Spinal cord (tissue), 10 donors: ENCODE measurements around the gene GPHN. TPM values are rescaled to one million over a fixed set of nuclear protein-coding genes. Genes with fewer than 3 reads are reported as not detected.

Source experiments
- DNase-seq, 6 donors: peaks; one replicate each; pipeline versions ENCODE4 v3.0.0 to v3.0.0-alpha.2; 2013 to 2015; ENCODE audit warnings: low spot score in 6 of 6, low read depth in 4 of 6
- H3K27ac ChIP-seq: one replicate; pipeline ENCODE4 v1.5.1; 2013; ENCODE audit warnings: low read depth, low read length, control low read depth
- H3K27me3 ChIP-seq: one replicate; pipeline ENCODE4 v1.6.1; 2013; ENCODE audit warnings: low read length; ENCODE audit not compliant: control insufficient read depth, insufficient read depth
- H3K36me3 ChIP-seq: one replicate; pipeline ENCODE4 v1.6.1; 2013; ENCODE audit warnings: low read length; ENCODE audit not compliant: control insufficient read depth, insufficient read depth
- H3K4me1 ChIP-seq: one replicate; pipeline ENCODE4 v1.6.1; 2013; ENCODE audit warnings: low read length; ENCODE audit not compliant: control insufficient read depth, insufficient read depth
- H3K4me3 ChIP-seq: one replicate; pipeline ENCODE4 v1.5.1; 2013; ENCODE audit warnings: low read depth, low read length, control low read depth
- H3K9me3 ChIP-seq: one replicate; pipeline ENCODE4 v1.6.1; 2013; ENCODE audit warnings: low read length; ENCODE audit not compliant: control insufficient read depth, insufficient read depth
- whole genome bisulfite sequencing: methylation state at CpG from one replicate; pipeline ENCODE4 v1.1.5; 2013; ENCODE audit warnings: missing lambda C conversion rate; ENCODE audit not compliant: insufficient coverage; 5-methylcytosine and 5-hydroxymethylcytosine counted together
- polyA plus RNA-seq, 2 donors: library from polyadenylated mRNA; unstranded; fragments of 120-200 nt; gene quantifications; one replicate each; pipeline ENCODE4 v1.2.1, GENCODE V29; 2013; ENCODE audit not compliant: insufficient read length in 2 of 2
- total RNA-seq, 2 donors: library from RNA; depleted of rRNA in 1 of 2; stranded (reverse); fragments of 120-200 nt in 1 of 2; fragments of >200 nt in 1 of 2; gene quantifications; one replicate each; pipeline versions ENCODE4 v1.2.3 to v1.2.4, GENCODE V29; 2013 to 2014
- donor health status: healthy.

GPHN gene
- total and polyA plus RNA-seq, 4 donors: 38.5 to 115 (median 103) TPM

GRCh38 chr14:66916421-66916820 is 408.5 kb downstream of the GPHN start:
- no peaks in the 10 kb centered on the region for H3K36me3 ChIP-seq
- DNase-seq: no peak
- no peaks in the 10 kb centered on the region for H3K27me3 ChIP-seq
- WGBS: no CpG with 5 or more reads among the region's 1 CpG
- H3K27ac ChIP-seq: no peak overlapping the region
- H3K4me1 ChIP-seq: no peaks in the 10 kb centered on the region
- H3K4me3 ChIP-seq: no peak overlapping the region
- H3K9me3 ChIP-seq: no peaks in the 10 kb centered on the region

GRCh38 chr14:66918527-66918926 is 410.6 kb downstream of the GPHN start:
- Histone ChIP-seq H3K36me3 (no peaks in the 10 kb centered on the region), H3K27me3 (no peaks in the 10 kb centered on the region), H3K4me1 (no peaks in the 10 kb centered on the region), H3K27ac (no peak overlapping the region), H3K4me3 (no peak overlapping the region), H3K9me3 (no peaks in the 10 kb centered on the region)
- no peak for DNase-seq
- 100% methylated on average over 1 of the region's 5 CpGs for WGBS

DNA sequence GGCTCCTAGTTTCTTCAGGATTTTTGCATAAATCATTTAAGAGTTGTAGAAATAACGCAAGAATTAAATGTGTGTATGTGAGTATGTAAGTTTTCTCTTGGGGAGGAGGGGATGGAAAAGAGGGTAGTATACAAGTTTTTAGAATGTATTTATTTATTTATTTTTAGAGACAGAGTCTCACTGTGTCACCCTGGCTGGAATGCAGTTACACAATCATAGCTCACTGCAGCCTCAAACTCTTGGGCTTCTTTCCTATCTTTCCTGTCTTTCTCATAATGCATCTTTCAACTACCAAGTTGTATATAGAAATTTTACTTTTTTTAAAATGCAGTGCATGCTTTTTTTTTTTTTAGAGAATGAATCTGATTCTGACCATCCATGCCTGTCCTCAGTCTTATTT is 412.2 kb downstream of the GPHN start:
- no peaks in the 10 kb centered on the region for H3K4me1 ChIP-seq
- no peak overlapping the region for H3K4me3 ChIP-seq
- no peaks in the 10 kb centered on the region for H3K36me3 ChIP-seq
- no peak overlapping the region for H3K27ac ChIP-seq
- H3K27me3 ChIP-seq: no peaks in the 10 kb centered on the region
- WGBS: 100% methylated on average over 1 of the region's 1 CpG
- H3K9me3 ChIP-seq: no peaks in the 10 kb centered on the region
- no peak for DNase-seq

GRCh38 chr14:66923251-66923650 is 415.3 kb downstream of the GPHN start:
- H3K4me1 ChIP-seq: no peaks in the 10 kb centered on the region
- no peaks in the 10 kb centered on the region for H3K36me3 ChIP-seq
- H3K27ac ChIP-seq: no peak overlapping the region
- H3K27me3 ChIP-seq: no peaks in the 10 kb centered on the region
- WGBS: no CpG with 5 or more reads among the region's 1 CpG
- H3K9me3 ChIP-seq: no peaks in the 10 kb centered on the region
- no peak overlapping the region for H3K4me3 ChIP-seq
- DNase-seq: no peak

DNA sequence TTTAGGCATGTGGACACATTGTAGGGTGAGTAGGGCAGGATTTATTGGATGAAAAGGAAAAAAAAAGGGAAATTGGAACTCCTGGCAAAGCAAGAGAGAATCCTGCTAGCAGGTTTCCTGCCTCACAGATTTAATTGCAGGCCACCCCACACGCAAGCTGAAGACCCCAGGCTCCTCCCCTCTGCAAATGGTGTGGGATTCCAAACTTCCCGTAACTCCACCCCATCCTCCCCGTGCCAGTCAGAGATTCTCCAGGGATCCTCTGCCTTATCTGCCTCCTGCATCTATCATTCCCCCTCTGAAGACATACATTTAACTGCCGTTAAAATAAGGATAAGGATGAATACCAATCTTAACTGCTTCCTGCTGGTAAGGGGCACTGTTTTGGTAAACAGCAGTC is 431.5 kb downstream of the GPHN start:
- Histone ChIP-seq H3K4me1 (no peaks in the 10 kb centered on the region), H3K27me3 (no peaks in the 10 kb centered on the region), H3K4me3 (no peak overlapping the region), H3K9me3 (peaks cover 4% of the 10 kb centered on the region), H3K27ac (no peak overlapping the region), H3K36me3 (no peaks in the 10 kb centered on the region)
- no peak for DNase-seq
- 86% methylated on average over 2 of the region's 4 CpGs for WGBS

DNA sequence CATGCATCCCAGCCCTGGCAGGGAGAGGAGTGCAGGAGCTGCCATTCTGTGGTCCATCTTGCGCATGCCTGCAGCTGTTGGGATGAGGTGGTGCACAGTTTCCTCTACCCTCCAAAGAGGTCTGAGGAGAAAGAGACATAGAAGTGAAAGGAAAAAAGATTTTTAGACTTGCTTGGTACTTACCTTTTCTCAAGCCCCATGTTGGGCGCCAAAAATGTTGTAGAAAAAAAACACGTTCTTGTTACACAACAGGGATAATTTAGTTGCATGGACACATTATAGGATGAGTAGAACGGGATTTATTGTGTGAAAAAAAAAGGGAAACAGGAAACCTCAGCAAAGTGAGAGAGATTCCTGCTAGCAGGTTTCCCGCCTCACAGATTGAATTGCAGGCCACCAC is 436.9 kb downstream of the GPHN start:
- H3K27me3 ChIP-seq: no peaks in the 10 kb centered on the region
- no peak overlapping the region for H3K4me3 ChIP-seq
- peak in 4 of 6 donors; percentile 2 to 27 (median 16) for DNase-seq
- no peak overlapping the region for H3K27ac ChIP-seq
- H3K4me1 ChIP-seq: no peaks in the 10 kb centered on the region
- peaks cover 19% of the 10 kb centered on the region for H3K9me3 ChIP-seq
- WGBS: 100% methylated on average over 3 of the region's 5 CpGs
- H3K36me3 ChIP-seq: peaks cover 6% of the 10 kb centered on the region

GRCh38 chr14:66955159-66955558 is 447.2 kb downstream of the GPHN start:
- no peak for DNase-seq
- Histone ChIP-seq H3K4me1 (no peaks in the 10 kb centered on the region), H3K27ac (no peak overlapping the region), H3K9me3 (peaks cover 7% of the 10 kb centered on the region), H3K36me3 (no peaks in the 10 kb centered on the region), H3K27me3 (no peaks in the 10 kb centered on the region), H3K4me3 (no peak overlapping the region)
- no CpG with 5 or more reads among the region's 2 CpGs for WGBS

DNA sequence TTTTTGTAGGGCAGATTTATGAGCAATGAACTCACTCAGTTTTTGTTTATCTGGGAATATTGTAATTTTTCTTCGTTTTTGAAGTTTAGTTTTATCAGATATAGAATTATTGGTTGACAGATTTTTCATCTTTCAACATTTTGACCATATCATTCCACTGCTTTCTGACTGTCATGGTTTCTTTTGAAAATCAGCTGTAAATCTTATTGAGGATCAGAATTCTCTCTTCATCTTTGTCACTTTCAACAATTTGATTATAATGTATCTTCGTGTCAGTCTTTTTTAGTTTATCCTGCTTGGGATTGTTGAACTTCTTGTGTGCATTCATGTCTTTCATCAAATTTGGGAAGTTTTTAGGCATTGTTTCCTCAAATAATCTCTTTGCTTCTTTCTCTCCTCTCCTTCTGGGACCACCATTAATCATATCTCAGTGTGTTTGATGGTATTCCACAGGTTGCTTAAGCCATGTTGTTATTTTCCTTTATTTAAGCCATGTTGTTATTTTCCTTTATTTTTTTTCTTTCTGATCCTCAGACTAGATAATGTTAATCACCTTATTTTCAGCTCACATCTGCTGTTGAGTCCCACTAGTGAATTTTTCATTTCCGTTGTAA is 451.6 kb downstream of the GPHN start:
- no peak for DNase-seq
- Histone ChIP-seq H3K4me3 (no peak overlapping the region), H3K27me3 (no peaks in the 10 kb centered on the region), H3K27ac (no peak overlapping the region), H3K4me1 (no peaks in the 10 kb centered on the region), H3K9me3 (peaks cover 7% of the 10 kb centered on the region), H3K36me3 (no peaks in the 10 kb centered on the region)
- WGBS: no CpG with 5 or more reads among the region's 3 CpGs

- H3K9me3 ChIP-seq: no peaks in the 10 kb centered on the region
- DNase-seq: no peak
- no peak overlapping the region for H3K27ac ChIP-seq
- no peaks in the 10 kb centered on the region for H3K4me1 ChIP-seq
- H3K27me3 ChIP-seq: no peaks in the 10 kb centered on the region
- H3K4me3 ChIP-seq: no peak overlapping the region
- H3K36me3 ChIP-seq: no peaks in the 10 kb centered on the region
Measured at GRCh38 chr14:66965831-66966230, 457.9 kb downstream of the GPHN start.

GRCh38 chr14:66972469-66972868 is 464.5 kb downstream of the GPHN start:
- Histone ChIP-seq H3K4me1 (no peaks in the 10 kb centered on the region), H3K9me3 (no peaks in the 10 kb centered on the region), H3K27ac (no peak overlapping the region), H3K27me3 (no peaks in the 10 kb centered on the region), H3K36me3 (no peaks in the 10 kb centered on the region), H3K4me3 (no peak overlapping the region)
- no CpG with 5 or more reads among the region's 1 CpG for WGBS
- no peak for DNase-seq
